Hypothalamus (tissue), 51 donors: ENCODE measurements around the gene LPCAT3.
A peak's percentile ranks its signal among the peaks of the same experiment; 100 is the strongest.

Experiments
- DNase-seq, 51 donors: peaks; one replicate each; lab custom pipeline; 2025; lab: John Stamatoyannopoulos, UW

LPCAT3 gene

GRCh38 chr12:6965714-6966113 is 52.6 kb downstream of the LPCAT3 start:
- no peak for DNase-seq

GRCh38 chr12:6965026-6965661 is 53.1 kb downstream of the LPCAT3 start:
- DNase-seq: peak in 47 of 51 donors; percentile 15 to 85 (median 64)

DNA sequence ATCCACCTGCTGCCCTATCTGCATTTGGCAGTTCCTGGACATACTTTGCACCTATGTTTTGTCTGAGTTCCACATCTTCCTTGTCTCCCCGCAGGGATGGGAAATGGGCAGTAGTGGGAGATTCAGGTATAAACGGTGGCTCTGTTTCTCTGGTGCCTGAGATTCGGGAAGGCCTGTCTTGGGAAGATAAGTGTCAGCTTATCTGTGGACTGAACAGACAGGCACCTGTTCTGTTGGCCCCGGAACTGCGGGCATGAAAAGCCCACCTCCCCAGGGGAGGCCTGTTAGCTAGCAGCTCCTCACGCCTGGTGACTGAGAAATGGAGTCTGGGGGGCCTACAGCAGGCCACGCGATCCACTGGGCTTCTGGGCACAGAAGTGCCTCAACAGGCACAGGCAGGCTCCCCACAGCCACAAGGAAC is 53.7 kb downstream of the LPCAT3 start:
- DNase-seq: no peak

DNA sequence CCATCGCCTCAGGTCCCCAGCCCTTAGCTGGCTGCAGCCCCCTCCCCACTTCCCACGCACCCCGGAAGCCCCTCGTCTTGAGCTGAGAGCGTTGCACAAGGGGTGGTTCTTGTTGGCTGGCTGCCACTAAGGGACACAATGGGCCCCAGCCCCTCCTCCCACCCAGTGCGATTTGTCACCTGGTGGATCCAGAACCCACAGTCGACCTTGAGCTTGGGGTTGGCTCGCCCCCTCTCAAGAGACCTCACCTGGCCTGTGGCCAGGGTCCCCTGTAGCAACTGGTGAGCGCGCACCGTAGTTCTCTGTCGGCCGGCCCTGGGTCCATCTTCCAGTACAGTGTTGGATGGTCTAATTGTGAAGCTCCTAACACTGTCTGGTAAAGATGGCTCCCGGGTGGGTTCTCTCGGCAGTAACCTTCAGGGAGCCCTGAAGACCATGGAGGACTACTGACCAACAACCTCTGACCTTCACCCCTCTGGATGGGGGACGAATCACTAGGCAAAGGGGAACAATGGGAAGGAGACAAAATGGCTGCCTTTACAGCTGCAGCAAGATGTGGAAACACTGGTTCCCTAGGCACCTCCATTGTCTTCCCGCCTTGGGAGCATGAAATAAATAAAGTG is 54.4 kb downstream of the LPCAT3 start:
- DNase-seq: no peak

DNA sequence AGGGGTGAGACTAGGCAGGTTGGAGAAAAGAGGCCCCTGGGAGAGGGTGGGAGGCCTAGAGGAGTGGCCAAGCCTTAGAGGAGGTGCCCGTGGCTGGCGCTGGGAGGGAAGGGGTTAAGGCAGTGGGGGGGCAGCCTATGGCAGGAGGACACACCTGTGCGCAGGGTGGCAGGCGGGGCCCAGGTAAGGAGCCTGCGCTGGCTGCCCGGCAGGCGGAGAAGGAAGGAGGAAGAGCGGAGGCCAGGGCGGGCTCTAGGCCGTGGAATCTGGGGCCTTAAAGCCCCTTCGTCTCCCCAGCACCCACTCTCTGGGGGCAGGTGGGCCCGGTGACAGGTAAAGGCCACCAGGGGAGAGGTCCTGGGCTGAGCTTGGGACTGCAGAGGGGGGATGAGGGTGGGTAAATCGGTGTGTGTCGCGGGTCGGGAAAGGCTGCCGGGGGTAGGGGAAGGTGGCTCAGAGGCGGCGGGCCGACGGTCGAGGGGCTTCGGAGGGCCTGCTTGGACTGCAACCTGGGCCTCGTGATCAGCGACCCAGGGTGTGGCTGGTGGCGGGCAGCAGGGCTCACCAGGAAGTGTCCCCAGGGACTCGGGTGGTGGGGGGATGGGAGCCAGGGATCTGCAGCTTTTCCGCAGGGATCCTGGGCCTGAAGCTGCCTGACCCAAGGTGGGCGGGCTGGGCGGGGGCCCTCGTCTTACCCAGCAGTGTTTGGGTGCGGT is 55.1 kb downstream of the LPCAT3 start:
- no peak for DNase-seq

- DNase-seq: no peak
Observed at GRCh38 chr12:6962285-6963015, 55.8 kb downstream of the LPCAT3 start.

GRCh38 chr12:6961695-6962284 is 56.5 kb downstream of the LPCAT3 start:
- DNase-seq: peak in 11 of 51 donors; percentile 10 to 42 (median 25)

GRCh38 chr12:6961278-6961694 is 57.0 kb downstream of the LPCAT3 start:
- DNase-seq: no peak

DNA sequence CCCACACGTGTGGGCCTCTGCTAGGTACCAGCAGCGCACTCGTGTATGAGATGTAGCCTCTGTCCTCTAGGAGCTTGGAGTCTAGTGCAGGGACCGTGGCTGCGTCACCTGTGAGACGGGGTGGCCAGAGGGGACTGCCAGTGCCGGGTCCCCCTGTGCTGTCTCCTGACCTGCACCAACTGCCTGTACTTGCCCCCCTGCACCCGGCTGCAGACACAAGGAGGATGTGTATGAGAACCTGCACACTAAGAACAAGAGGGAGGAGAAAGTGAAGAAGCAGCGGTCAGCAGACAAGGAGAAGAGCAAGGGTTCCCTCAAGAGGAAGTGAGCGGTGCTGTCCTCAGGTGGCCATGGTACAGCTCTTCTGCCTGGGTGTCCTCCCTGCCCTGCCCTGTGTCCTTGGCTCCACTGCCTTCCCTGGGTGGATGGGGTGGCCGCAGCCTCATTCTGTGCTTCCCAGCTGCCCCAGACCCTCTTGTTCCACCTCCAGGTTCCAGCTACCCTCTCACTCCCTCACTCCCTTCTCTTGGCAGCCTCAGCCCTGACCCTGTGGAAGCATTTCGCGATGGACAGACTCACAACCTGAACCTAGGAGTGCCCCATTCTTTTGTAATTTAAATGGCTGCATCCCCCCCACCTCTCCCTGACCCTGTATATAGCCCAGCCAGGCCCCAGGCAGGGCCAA is 57.5 kb downstream of the LPCAT3 start:
- no peak for DNase-seq

- no peak for DNase-seq
Observed at GRCh38 chr12:6959805-6960592, 58.3 kb downstream of the LPCAT3 start.

- DNase-seq: peak in 4 of 51 donors; percentile 14 to 24 (median 19)
Observed at GRCh38 chr12:6959058-6959804, 59.0 kb downstream of the LPCAT3 start.

DNA sequence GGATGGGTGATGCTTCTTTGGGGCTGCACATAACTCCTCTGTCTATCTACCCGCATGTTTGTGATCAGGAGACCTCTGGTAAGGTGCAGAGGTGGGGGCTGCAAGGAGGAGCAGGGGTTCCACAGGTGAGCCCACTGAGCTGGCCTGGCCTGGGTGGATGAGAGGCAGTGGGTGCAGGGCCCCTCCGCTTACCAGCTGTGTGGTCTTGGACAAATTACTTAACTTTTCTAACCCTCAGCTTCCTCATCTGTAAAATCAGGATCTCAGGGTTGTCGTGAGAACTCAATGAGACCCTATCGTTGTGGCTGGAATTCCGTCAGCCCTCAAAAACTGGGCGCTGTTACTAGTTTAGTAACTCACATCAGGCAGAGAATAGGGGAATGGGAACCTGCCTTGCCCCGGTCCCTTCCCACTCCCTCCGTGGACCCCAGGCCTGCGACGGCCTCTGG is 59.6 kb downstream of the LPCAT3 start:
- no peak for DNase-seq

DNA sequence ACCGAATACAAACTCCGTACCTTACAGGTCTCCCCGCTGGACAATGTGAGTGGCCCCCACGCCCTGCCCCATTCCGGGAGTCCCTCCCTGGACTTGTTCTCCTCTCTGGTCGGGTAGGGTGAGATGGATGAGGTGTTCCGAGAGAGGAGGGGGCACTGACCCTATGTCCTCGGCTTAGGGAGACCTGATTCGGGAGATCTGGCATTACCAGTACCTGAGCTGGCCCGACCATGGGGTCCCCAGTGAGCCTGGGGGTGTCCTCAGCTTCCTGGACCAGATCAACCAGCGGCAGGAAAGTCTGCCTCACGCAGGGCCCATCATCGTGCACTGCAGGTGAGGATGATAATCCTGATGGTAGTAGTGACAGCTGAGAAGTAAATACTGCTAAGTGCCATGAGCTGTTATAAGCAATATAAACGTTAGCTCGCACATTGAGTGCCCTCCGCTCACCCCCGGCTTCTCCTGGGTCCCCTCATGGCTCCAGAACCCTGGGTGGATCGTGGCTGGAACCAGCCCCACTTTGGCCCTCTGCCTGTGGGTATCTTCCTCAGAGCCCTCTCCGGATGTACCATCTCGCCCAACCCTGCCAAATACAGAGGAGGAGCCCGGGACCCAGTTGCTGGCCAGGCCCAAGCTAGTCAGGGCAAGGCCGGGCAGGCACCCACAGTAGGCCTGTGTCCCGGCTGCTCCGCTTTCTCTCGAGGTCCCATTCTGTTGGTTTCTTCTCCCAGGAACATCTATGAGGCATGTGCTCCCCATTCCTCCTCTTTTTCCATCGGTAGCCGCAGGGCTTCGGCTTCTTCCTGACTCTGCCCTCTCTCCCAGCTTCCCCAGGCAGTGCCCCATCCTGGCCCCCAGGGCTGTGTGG is 60.3 kb downstream of the LPCAT3 start:
- DNase-seq: no peak

GRCh38 chr12:6957151-6957701 is 61.0 kb downstream of the LPCAT3 start:
- DNase-seq: no peak

DNA sequence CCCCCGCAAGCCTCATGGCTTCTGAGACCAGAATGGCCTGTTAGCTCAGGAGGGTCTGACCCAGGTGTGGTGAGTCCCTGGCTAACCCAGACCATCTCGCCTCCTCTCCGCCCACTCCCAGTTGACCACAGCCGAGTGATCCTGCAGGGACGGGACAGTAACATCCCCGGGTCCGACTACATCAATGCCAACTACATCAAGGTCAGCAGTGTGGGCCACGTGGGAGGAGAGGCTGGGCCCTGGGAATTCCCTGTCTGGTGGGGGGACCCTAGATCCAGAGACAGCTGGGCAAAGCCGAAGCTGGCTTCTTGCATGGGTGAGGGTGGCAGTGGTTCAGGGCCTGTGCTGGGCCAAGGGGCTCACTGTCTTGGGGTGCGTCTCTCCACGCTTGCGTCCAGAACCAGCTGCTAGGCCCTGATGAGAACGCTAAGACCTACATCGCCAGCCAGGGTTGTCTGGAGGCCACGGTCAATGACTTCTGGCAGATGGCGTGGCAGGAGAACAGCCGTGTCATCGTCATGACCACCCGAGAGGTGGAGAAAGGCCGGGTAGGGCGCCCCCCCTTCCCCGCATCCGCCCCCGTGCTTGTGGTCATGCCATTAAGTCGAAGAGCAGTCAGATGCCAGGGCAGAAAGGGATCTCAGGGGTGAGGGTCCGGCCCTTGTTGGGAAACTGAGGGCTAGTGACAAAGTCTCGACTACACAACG is 62.1 kb downstream of the LPCAT3 start:
- DNase-seq: no peak
